Endothelial cell of umbilical vein (primary cell): Measurements from ENCODE around the gene SLC25A26. TPM values are rescaled to one million over a fixed set of nuclear protein-coding genes. Genes with fewer than 3 reads are reported as not detected.

Experiments used
- BruUV-seq: library from RNA; stranded (reverse); fragments of 400-500 nt; replicated peaks from 2 replicates; lab custom pipeline; 2021; lab: Mats Ljungman, UMichigan
- CTCF ChIA-PET: fragments of 300-600, 350-600 bp; sonication (Branson Sonifier 250); formaldehyde crosslinking; loops from one replicate; lab custom pipeline; 2021; ENCODE audit warnings: antibody characterized with exemption, inconsistent platforms; lab: Charles Lee
- POLR2A ChIA-PET: fragments of 300-600, 350-600 bp; sonication (Branson Sonifier 250); formaldehyde crosslinking; loops from one replicate; lab custom pipeline; 2021; ENCODE audit warnings: antibody characterized with exemption, inconsistent platforms; lab: Charles Lee
- DNase-seq: peaks from one replicate; pipeline ENCODE4 v3.0.0-alpha.2; 2011; ENCODE audit warnings: low read depth, low spot score
- FAIRE-seq: peaks from 2 replicates; lab custom pipeline; 2011; peaks lifted over from hg19 to GRCh38; lab: Jason Lieb, UNC
- H2AFZ ChIP-seq: 2 replicates; pipeline ENCODE4 v1.6.0; 2012; ENCODE audit warnings: low read depth, low read length, control low read depth, inconsistent platforms
- H3K27ac ChIP-seq: 2 replicates; pipeline ENCODE4 v1.5.1; 2011; ENCODE audit warnings: low read depth, mild to moderate bottlenecking, control low read depth, low read length, moderate library complexity; ENCODE audit not compliant: insufficient read depth
- H3K27me3 ChIP-seq, 2 experiments: 2 replicates each; pipeline versions ENCODE4 v1.6.0 to v1.6.1; 2011; ENCODE audit warnings: low read length in 2 of 2, mixed read lengths in 1 of 2; ENCODE audit not compliant: control insufficient read depth in 2 of 2, insufficient read depth in 2 of 2
- H3K36me3 ChIP-seq, 2 experiments: 2 replicates in 1 of 2; 3 replicates in 1 of 2; pipeline ENCODE4 v1.5.1; 2011; ENCODE audit warnings: low read length in 2 of 2, mild to moderate bottlenecking in 1 of 2, moderate library complexity in 1 of 2; ENCODE audit not compliant: control insufficient read depth in 2 of 2, insufficient read depth in 2 of 2; ENCODE audit errors: extremely low read depth in 1 of 2
- H3K4me1 ChIP-seq: 3 replicates; pipeline ENCODE4 v1.5.1; 2011; ENCODE audit warnings: mild to moderate bottlenecking, low read length; ENCODE audit not compliant: control insufficient read depth, insufficient read depth; ENCODE audit errors: extremely low read depth
- H3K4me2 ChIP-seq: 2 replicates; pipeline ENCODE4 v1.6.1; 2011; ENCODE audit warnings: low read length, control low read depth, mixed read lengths; ENCODE audit not compliant: insufficient read depth
- H3K4me3 ChIP-seq, 3 experiments: fragments of 200-600 bp in 1 of 3; sonication (generic), shearing (Covaris generic) in 1 of 3; replicated peaks in 1 of 3; 2 replicates each; pipeline ENCODE4 v1.5.1; 2011 to 2016; ENCODE audit warnings: control low read depth in 3 of 3, low read length in 3 of 3, mild to moderate bottlenecking in 2 of 3, inconsistent platforms in 1 of 3, low read depth in 1 of 3, moderate library complexity in 1 of 3; ENCODE audit not compliant: insufficient read depth in 1 of 3
- H3K79me2 ChIP-seq: 2 replicates; pipeline ENCODE4 v1.6.0; 2012; ENCODE audit warnings: low read length, inconsistent platforms; ENCODE audit not compliant: control insufficient read depth, insufficient read depth
- H3K9ac ChIP-seq: replicated peaks from 2 replicates; pipeline ENCODE3; 2011; ENCODE audit warnings: low read length, control low read depth; ENCODE audit not compliant: insufficient read depth; ENCODE audit errors: extremely low read depth
- H3K9me1 ChIP-seq: replicated peaks from 3 replicates; pipeline ENCODE4 v1.6.0; 2011; ENCODE audit warnings: mild to moderate bottlenecking, low read length; ENCODE audit not compliant: control insufficient read depth, insufficient read depth; ENCODE audit errors: extremely low read depth
- H3K9me3 ChIP-seq: replicated peaks from 2 replicates; pipeline ENCODE4 v1.5.1; 2012; ENCODE audit warnings: low read length, inconsistent platforms; ENCODE audit not compliant: control insufficient read depth, insufficient read depth
- H4K20me1 ChIP-seq: replicated peaks from 2 replicates; pipeline ENCODE3; 2011; ENCODE audit warnings: mild to moderate bottlenecking, low read length; ENCODE audit not compliant: control insufficient read depth, insufficient read depth; ENCODE audit errors: extremely low read depth
- EZH2 ChIP-seq: IDR thresholded peaks from 2 replicates; pipeline ENCODE4 v1.6.1; 2012; ENCODE audit warnings: borderline replicate concordance, low read depth, mild to moderate bottlenecking, moderate library complexity, low read length, inconsistent platforms; ENCODE audit not compliant: severe bottlenecking
- FOS ChIP-seq: IDR thresholded peaks from 2 replicates; pipeline ENCODE4 v1.6.1; 2011; ENCODE audit warnings: mild to moderate bottlenecking, low read length, moderate library complexity, borderline replicate concordance; ENCODE audit not compliant: insufficient read depth
- GATA2 ChIP-seq: IDR thresholded peaks from 2 replicates; pipeline ENCODE4 v1.7.0; 2011; ENCODE audit warnings: low read depth, mild to moderate bottlenecking, moderate library complexity, mixed read lengths, low read length; ENCODE audit not compliant: insufficient read length, insufficient read depth
- JUN ChIP-seq: IDR thresholded peaks from 2 replicates; pipeline ENCODE4 v1.6.1; 2011; ENCODE audit warnings: borderline replicate concordance, low read depth; ENCODE audit not compliant: insufficient read length, insufficient read depth
- MYC ChIP-seq: IDR thresholded peaks from one replicate; pipeline ENCODE4 v1.6.1; 2011; ENCODE audit warnings: mild to moderate bottlenecking, low read depth, low read length
- POLR2A ChIP-seq: IDR thresholded peaks from 2 replicates; pipeline ENCODE4 v1.6.1; 2012; ENCODE audit warnings: low read depth, mild to moderate bottlenecking, control low read depth, low read length
- POLR2AphosphoS5 ChIP-seq: IDR thresholded peaks from 2 replicates; pipeline ENCODE4 v1.6.1; 2012; ENCODE audit warnings: low read depth, mild to moderate bottlenecking, control low read depth, low read length, moderate library complexity; ENCODE audit not compliant: insufficient read depth
- dilution Hi-C: fragments of 300-500 bp; cut with MboI; formaldehyde crosslinking; loops from one replicate; pipeline ENCODE4 v1.15.0; 2019; ENCODE audit warnings: low sequenced_read_pairs; ENCODE audit not compliant: extremely low pct_ligation_motif_present
- intact Hi-C: fragments of 100-400 bp; cut with micrococcal nuclease; formaldehyde crosslinking; loops from one replicate; pipeline ENCODE4 v1.10.0; 2022
- polyA plus RNA-seq, 4 experiments: library from polyadenylated mRNA; depleted of rRNA in 3 of 4; stranded (reverse) in 3 of 4; unstranded in 1 of 4; fragments of >200 nt; gene quantifications; 2 replicates each; pipeline versions ENCODE4 v1.2.1 to v1.2.3, GENCODE V29; 2011 to 2012; ENCODE audit warnings: missing spikeins in 1 of 4
- total RNA-seq: library from RNA; stranded (reverse); gene quantifications from 2 replicates; pipeline ENCODE4 v1.2.3, GENCODE V29; 2021
- TF ChIP-seq, protein P1 (sequence below): IDR thresholded peaks from 2 replicates; pipeline ENCODE4 v1.6.1; 2011; ENCODE audit not compliant: insufficient read depth, insufficient read length
- TF ChIP-seq, protein P2 (sequence below), 2 donors: IDR thresholded peaks; 1 replicate in 1 of 2; 2 replicates in 1 of 2; pipeline ENCODE4 v1.5.1; 2011; ENCODE audit warnings: low read length in 2 of 2, mild to moderate bottlenecking in 2 of 2, moderate library complexity in 2 of 2, control low read depth in 1 of 2, inconsistent platforms in 1 of 2, low read depth in 1 of 2; ENCODE audit not compliant: insufficient read depth in 1 of 2; ENCODE audit errors: extremely low read depth in 1 of 2

SLC25A26 gene
- total and polyA plus RNA-seq, 2 donors (not counting 3 experiments of a cell fraction or from before 2014, with no cell fraction given), result 11.8 to 23.5 TPM

DNA sequence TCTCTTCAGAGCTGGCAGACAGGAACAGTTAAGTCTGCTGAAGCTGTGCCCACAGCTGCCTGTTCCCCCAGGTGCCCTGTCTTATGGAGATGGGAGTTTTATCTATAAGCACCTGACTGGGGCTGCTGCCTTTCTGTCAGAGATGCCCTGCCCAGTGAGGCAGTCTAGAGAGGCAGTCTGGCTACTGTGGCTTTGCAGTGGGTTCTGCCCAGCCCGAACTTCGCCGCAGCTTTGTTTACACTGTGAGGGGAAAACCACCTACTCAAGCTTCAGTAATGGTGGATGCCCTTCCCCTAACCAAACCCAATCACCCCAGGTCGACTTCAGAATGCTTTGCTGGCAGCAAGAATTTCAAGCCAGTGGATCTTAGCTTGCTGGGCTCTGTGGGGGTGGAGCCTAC is 91.2 kb downstream of the SLC25A26 start:
- no peaks in the 10 kb centered on the region for H3K36me3 ChIP-seq
- H3K27me3 ChIP-seq, result no peaks in the 10 kb centered on the region
- no peak overlapping the region for H3K4me2 ChIP-seq
- FAIRE-seq (no peak), DNase-seq (no peak)
- H3K9ac ChIP-seq, result no peak overlapping the region
- H3K9me3 ChIP-seq, result no peaks in the 10 kb centered on the region
- dilution Hi-C loops (no loop called here), intact Hi-C loops (no loop called here)
- TF ChIP-seq POLR2A, result no peak
- no peak for TF ChIP-seq JUN
- TF ChIP-seq GATA2, result no peak
- no peak for TF ChIP-seq EZH2
- no peak for TF ChIP-seq MYC
- TF ChIP-seq FOS, result no peak
- TF ChIP-seq, protein P1, sequence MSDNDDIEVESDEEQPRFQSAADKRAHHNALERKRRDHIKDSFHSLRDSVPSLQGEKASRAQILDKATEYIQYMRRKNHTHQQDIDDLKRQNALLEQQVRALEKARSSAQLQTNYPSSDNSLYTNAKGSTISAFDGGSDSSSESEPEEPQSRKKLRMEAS, result no peak
- TF ChIP-seq, protein P2, sequence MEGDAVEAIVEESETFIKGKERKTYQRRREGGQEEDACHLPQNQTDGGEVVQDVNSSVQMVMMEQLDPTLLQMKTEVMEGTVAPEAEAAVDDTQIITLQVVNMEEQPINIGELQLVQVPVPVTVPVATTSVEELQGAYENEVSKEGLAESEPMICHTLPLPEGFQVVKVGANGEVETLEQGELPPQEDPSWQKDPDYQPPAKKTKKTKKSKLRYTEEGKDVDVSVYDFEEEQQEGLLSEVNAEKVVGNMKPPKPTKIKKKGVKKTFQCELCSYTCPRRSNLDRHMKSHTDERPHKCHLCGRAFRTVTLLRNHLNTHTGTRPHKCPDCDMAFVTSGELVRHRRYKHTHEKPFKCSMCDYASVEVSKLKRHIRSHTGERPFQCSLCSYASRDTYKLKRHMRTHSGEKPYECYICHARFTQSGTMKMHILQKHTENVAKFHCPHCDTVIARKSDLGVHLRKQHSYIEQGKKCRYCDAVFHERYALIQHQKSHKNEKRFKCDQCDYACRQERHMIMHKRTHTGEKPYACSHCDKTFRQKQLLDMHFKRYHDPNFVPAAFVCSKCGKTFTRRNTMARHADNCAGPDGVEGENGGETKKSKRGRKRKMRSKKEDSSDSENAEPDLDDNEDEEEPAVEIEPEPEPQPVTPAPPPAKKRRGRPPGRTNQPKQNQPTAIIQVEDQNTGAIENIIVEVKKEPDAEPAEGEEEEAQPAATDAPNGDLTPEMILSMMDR (IDR thresholded peaks at IDR 0.05; ENCODE audit: extremely low read depth in 1 of 2, insufficient read depth in 1 of 2, low read depth in 1 of 2, low read length in 2 of 2), result no peak
- TF ChIP-seq POLR2AphosphoS5, result no peak
- no peaks in the 10 kb centered on the region for H3K4me1 ChIP-seq
- no peak overlapping the region for H2AFZ ChIP-seq
- H3K27ac ChIP-seq, result no peak overlapping the region
- BruUV-seq, result no TSS peak
- H3K4me3 ChIP-seq, result no peak overlapping the region
- no peaks in the 10 kb centered on the region for H4K20me1 ChIP-seq
- CTCF ChIA-PET, result interaction anchor here (1.2 to 2.1 kb wide), 2 partner anchors 14 to 66 kb away, joined by 3 to 7 read pairs; no protein-coding TSS in a partner anchor
- no peaks in the 10 kb centered on the region for H3K79me2 ChIP-seq
- H3K9me1 ChIP-seq, result no peaks in the 10 kb centered on the region
- POLR2A ChIA-PET, result no interaction called here
